DND-41 (cell line): Measurements from ENCODE around the gene SPRED1.

Source experiments
- ATAC-seq: fragments of 200-7000 bp; cut with Tn5 transposase; 3 replicates; pipeline ENCODE4 v1.9.1; 2021; ENCODE audit warnings: low read depth; ENCODE audit not compliant: insufficient read depth
- DNase-seq: peaks from one replicate; pipeline ENCODE4 v3.0.0-alpha.2; 2020
- H2AFZ ChIP-seq: 2 replicates; pipeline ENCODE4 v1.6.0; 2012; ENCODE audit warnings: low read depth, low read length
- H3K27ac ChIP-seq: 2 replicates; pipeline ENCODE4 v1.5.1; 2012; ENCODE audit warnings: low read length, inconsistent platforms
- H3K27me3 ChIP-seq: fragments of 200-600 bp; sonication (generic); 2 replicates; pipeline ENCODE4 v1.6.0; 2012; ENCODE audit warnings: low read length, mild to moderate bottlenecking, inconsistent platforms; ENCODE audit not compliant: insufficient read depth, poor library complexity
- H3K36me3 ChIP-seq: 2 replicates; pipeline ENCODE4 v1.5.1; 2012; ENCODE audit warnings: low read length, inconsistent platforms; ENCODE audit not compliant: insufficient read depth
- H3K4me1 ChIP-seq: 2 replicates; pipeline ENCODE4 v1.5.1; 2012; ENCODE audit warnings: mild to moderate bottlenecking, low read length; ENCODE audit not compliant: insufficient read depth
- H3K4me2 ChIP-seq: 2 replicates; pipeline ENCODE4 v1.6.0; 2012; ENCODE audit warnings: mild to moderate bottlenecking, moderate library complexity, low read length, inconsistent platforms; ENCODE audit not compliant: insufficient read depth
- H3K4me3 ChIP-seq, 2 experiments: fragments of 200-600 bp in 1 of 2; shearing (Covaris generic) in 1 of 2; 2 replicates each; pipeline ENCODE4 v1.5.1; 2012 to 2016; ENCODE audit warnings: inconsistent platforms in 2 of 2, low read length in 2 of 2, mild to moderate bottlenecking in 2 of 2, low read depth in 1 of 2, moderate library complexity in 1 of 2
- H3K79me2 ChIP-seq: 2 replicates; pipeline ENCODE4 v1.6.0; 2012; ENCODE audit warnings: low read length, inconsistent platforms; ENCODE audit not compliant: insufficient read depth
- H3K9ac ChIP-seq: 2 replicates; pipeline ENCODE4 v1.6.0; 2012; ENCODE audit warnings: low read depth, mild to moderate bottlenecking, inconsistent platforms, low read length, moderate library complexity
- H3K9me3 ChIP-seq: 2 replicates; pipeline ENCODE4 v1.5.1; 2012; ENCODE audit warnings: low read length, moderate library complexity, mild to moderate bottlenecking, inconsistent platforms; ENCODE audit not compliant: insufficient read depth, severe bottlenecking
- H4K20me1 ChIP-seq: 2 replicates; pipeline ENCODE4 v1.6.0; 2012; ENCODE audit warnings: low read length; ENCODE audit not compliant: insufficient read depth
- CTCF ChIP-seq: IDR thresholded peaks from 2 replicates; pipeline ENCODE4 v1.5.1; 2012; ENCODE audit warnings: borderline replicate concordance, low read length, moderate library complexity, mild to moderate bottlenecking; ENCODE audit not compliant: poor library complexity, severe bottlenecking; ENCODE audit errors: extremely low read depth
- EZH2 ChIP-seq: IDR thresholded peaks from 3 replicates; pipeline ENCODE4 v1.6.1; 2012; ENCODE audit warnings: borderline replicate concordance, low read depth, mild to moderate bottlenecking, moderate library complexity, low read length, inconsistent platforms; ENCODE audit not compliant: severe bottlenecking

The SPRED1 gene

GRCh38 chr15:38323895-38324294 lies 71.3 kb downstream of the SPRED1 start:
- H3K27ac ChIP-seq = no peak overlapping the region
- no peak overlapping the region for H2AFZ ChIP-seq
- H3K4me3 ChIP-seq = no peak overlapping the region
- no peaks in the 10 kb centered on the region for H3K79me2 ChIP-seq
- no peak overlapping the region for H3K9ac ChIP-seq
- TF ChIP-seq EZH2 (no peak), CTCF (no peak)
- no peak for DNase-seq
- no peaks in the 10 kb centered on the region for H3K36me3 ChIP-seq
- H3K9me3 ChIP-seq = no peaks in the 10 kb centered on the region
- ATAC-seq = no peak
- peaks cover 1% of the 10 kb centered on the region for H3K27me3 ChIP-seq
- H3K4me2 ChIP-seq = no peak overlapping the region
- H3K4me1 ChIP-seq = no peaks in the 10 kb centered on the region
- no peaks in the 10 kb centered on the region for H4K20me1 ChIP-seq

GRCh38 chr15:38324939-38325647 lies 72.5 kb downstream of the SPRED1 start:
- no peaks in the 10 kb centered on the region for H3K36me3 ChIP-seq
- no peak for ATAC-seq
- H3K27ac ChIP-seq = no peak overlapping the region
- peaks cover 5% of the 10 kb centered on the region for H3K27me3 ChIP-seq
- no peak overlapping the region for H2AFZ ChIP-seq
- no peaks in the 10 kb centered on the region for H3K9me3 ChIP-seq
- no peak overlapping the region for H3K4me3 ChIP-seq
- no peak overlapping the region for H3K4me2 ChIP-seq
- no peaks in the 10 kb centered on the region for H3K4me1 ChIP-seq
- TF ChIP-seq CTCF (no peak), EZH2 (no peak)
- no peak overlapping the region for H3K9ac ChIP-seq
- H3K79me2 ChIP-seq = no peaks in the 10 kb centered on the region
- DNase-seq = no peak
- no peaks in the 10 kb centered on the region for H4K20me1 ChIP-seq

- Histone ChIP-seq H3K4me3 (no peak overlapping the region), H3K36me3 (no peaks in the 10 kb centered on the region), H3K9ac (no peak overlapping the region), H3K27ac (no peak overlapping the region), H3K79me2 (no peaks in the 10 kb centered on the region), H3K4me1 (no peaks in the 10 kb centered on the region), H3K9me3 (no peaks in the 10 kb centered on the region), H3K27me3 (peaks cover 5% of the 10 kb centered on the region), H2AFZ (no peak overlapping the region), H4K20me1 (no peaks in the 10 kb centered on the region), H3K4me2 (no peak overlapping the region)
- DNase-seq (no peak), ATAC-seq (no peak)
- TF ChIP-seq EZH2 = no peak
- no peak for TF ChIP-seq CTCF
Measured at GRCh38 chr15:38325648-38325990, 73.0 kb downstream of the SPRED1 start.

- DNase-seq = no peak
- no peaks in the 10 kb centered on the region for H3K36me3 ChIP-seq
- no peaks in the 10 kb centered on the region for H3K4me1 ChIP-seq
- no peak overlapping the region for H3K9ac ChIP-seq
- no peak overlapping the region for H2AFZ ChIP-seq
- no peaks in the 10 kb centered on the region for H3K79me2 ChIP-seq
- H3K27me3 ChIP-seq = peaks cover 5% of the 10 kb centered on the region
- H4K20me1 ChIP-seq = no peaks in the 10 kb centered on the region
- no peak overlapping the region for H3K4me3 ChIP-seq
- H3K9me3 ChIP-seq = no peaks in the 10 kb centered on the region
- TF ChIP-seq EZH2 (no peak), CTCF (no peak)
- H3K27ac ChIP-seq = no peak overlapping the region
- H3K4me2 ChIP-seq = no peak overlapping the region
- no peak for ATAC-seq
Measured at GRCh38 chr15:38332711-38333110, 80.1 kb downstream of the SPRED1 start.
